Measurements from ENCODE around the gene IGSF8. TPM values are rescaled to one million over a fixed set of nuclear protein-coding genes. Genes with fewer than 3 reads are reported as not detected.

Gene IGSF8
- total RNA-seq, 1 donor from 2014 or later = 42.8 TPM

DNA sequence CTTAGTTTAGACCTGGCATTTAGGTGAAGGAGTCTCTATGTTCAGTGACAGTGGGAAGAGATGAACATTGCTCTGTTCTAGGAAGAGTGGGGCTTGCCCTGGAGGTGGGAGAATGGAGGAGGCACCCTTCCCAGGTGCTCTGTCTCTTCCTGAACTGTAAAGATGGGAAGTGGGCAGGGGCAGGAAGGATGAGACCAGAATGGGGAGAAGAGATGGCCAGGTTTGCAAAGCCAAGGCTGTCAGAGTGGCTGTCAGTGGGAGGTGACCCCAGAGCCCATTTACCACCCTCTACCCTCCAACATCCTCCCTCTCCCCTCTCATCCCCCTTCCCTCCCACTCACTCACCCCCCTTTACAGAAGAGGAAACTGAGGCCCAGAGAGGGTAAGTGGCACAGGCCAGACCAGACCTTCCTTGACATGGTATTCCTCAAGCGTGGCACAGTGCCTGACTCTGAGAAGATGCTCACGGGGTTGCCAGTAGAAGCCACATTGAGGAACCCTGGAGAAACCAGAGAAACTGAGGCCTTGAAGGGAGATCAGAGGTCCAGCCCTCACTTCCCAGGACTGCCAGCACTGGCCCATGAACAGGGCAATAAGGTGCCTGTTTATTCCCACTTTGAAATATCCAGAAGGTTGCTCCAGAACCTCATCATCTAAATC is 1.4 kb upstream of the IGSF8 start:
- Histone ChIP-seq H3K9ac (ENCODE audit: low read length) (no peak overlapping the region), H3K27me3 (ENCODE audit: insufficient read depth, low read length) (no peaks in the 10 kb centered on the region), H3K4me3 (ENCODE audit: insufficient read depth, low read depth, low read length) (no peak overlapping the region)

DNA sequence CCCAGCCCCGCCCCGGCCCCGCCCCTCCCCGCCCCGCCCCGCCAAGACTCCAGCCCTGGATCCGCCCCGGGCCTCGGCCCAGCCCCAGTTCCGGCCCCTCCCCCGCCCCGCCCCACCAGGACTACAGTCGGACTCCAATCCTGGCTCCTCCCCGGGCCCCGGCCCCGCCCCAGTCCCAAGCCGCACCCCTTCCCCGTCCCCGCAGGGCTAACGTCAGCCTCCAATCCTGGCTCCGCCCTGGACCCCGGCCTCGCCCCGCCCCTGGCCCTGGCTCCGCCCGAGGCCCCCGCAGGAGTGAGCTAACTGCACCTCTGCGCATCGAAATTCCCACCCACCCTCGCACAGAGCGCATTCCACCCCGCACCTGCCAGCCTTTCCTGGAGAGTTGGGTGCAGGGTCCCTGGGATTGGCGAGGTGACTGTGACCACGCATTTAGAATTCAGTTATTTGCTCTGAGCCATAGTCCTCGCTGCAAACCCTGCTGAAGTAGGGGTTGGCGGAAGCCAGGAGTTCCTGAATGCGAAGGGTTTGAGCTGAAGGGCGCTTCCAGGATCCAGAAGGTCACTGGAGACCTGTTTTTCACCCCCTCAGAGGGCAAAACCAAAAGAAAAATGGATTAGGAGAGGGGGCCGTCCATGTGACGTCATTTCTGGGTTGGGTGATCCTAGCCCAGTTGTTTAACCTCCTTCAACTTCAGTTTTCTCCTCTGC is 588 bp upstream of the IGSF8 start:
- Histone ChIP-seq H3K27ac (ENCODE audit: low read depth, low read length) (no peak overlapping the region), H3K27me3 (ENCODE audit: insufficient read depth, low read length) (no peaks in the 10 kb centered on the region), H3K79me2 (ENCODE audit: insufficient read depth, low read length) (no peaks in the 10 kb centered on the region), H3K9ac (ENCODE audit: low read length) (peak overlapping the region; percentile 69), H3K36me3 (ENCODE audit: insufficient read depth, low read length) (no peaks in the 10 kb centered on the region), H2AFZ (ENCODE audit: low read depth, low read length) (peak overlapping the region; percentile 91), H3K4me2 (ENCODE audit: low read length) (peak overlapping the region; percentile 87), H3K4me1 (ENCODE audit: insufficient read depth, low read length) (peaks cover 15% of the 10 kb centered on the region), H3K9me3 (ENCODE audit: insufficient read depth, low read depth, low read length) (no peaks in the 10 kb centered on the region), H4K20me1 (ENCODE audit: insufficient read depth, low read length) (peaks cover 6% of the 10 kb centered on the region), H3K4me3 (ENCODE audit: insufficient read depth, low read depth, low read length) (peak overlapping the region; percentile 46)
- Mint-ChIP-seq H3K4me1 (ENCODE audit: low read depth, unreplicated experiment) (peaks cover 30% of the 10 kb centered on the region), H3K27me3 (ENCODE audit: low read depth, unreplicated experiment) (no peaks in the 10 kb centered on the region), H3K9me3 (ENCODE audit: unreplicated experiment) (no peaks in the 10 kb centered on the region), H3K27ac (ENCODE audit: unreplicated experiment) (peak overlapping the region; percentile 53), H3K36me3 (ENCODE audit: low read depth, unreplicated experiment) (no peaks in the 10 kb centered on the region), H3K4me3 (ENCODE audit: unreplicated experiment) (peak overlapping the region; percentile 60)
- TF ChIP-seq, protein P1, sequence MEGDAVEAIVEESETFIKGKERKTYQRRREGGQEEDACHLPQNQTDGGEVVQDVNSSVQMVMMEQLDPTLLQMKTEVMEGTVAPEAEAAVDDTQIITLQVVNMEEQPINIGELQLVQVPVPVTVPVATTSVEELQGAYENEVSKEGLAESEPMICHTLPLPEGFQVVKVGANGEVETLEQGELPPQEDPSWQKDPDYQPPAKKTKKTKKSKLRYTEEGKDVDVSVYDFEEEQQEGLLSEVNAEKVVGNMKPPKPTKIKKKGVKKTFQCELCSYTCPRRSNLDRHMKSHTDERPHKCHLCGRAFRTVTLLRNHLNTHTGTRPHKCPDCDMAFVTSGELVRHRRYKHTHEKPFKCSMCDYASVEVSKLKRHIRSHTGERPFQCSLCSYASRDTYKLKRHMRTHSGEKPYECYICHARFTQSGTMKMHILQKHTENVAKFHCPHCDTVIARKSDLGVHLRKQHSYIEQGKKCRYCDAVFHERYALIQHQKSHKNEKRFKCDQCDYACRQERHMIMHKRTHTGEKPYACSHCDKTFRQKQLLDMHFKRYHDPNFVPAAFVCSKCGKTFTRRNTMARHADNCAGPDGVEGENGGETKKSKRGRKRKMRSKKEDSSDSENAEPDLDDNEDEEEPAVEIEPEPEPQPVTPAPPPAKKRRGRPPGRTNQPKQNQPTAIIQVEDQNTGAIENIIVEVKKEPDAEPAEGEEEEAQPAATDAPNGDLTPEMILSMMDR (IDR thresholded peaks at IDR 0.05; ENCODE audit: insufficient read depth, low read depth, low read length) = no peak
- TF ChIP-seq EZH2 (IDR thresholded peaks at IDR 0.05; ENCODE audit: insufficient read depth, low read length) = no peak
- FAIRE-seq = no peak
- peak; percentile 74 for DNase-seq (ENCODE audit: low read depth)

More for the DNA sequence above, 1.4 kb upstream of the IGSF8 start:
- H4K20me1 ChIP-seq (ENCODE audit: insufficient read depth, low read length) = peaks cover 6% of the 10 kb centered on the region
- H3K27ac Mint-ChIP-seq (ENCODE audit: unreplicated experiment) = no peak overlapping the region
- DNase-seq (ENCODE audit: low read depth) (no peak), FAIRE-seq (no peak)
- H3K4me2 ChIP-seq (ENCODE audit: low read length) = no peak overlapping the region
- H3K36me3 ChIP-seq (ENCODE audit: insufficient read depth, low read length) = no peaks in the 10 kb centered on the region
- peaks cover 35% of the 10 kb centered on the region for H3K4me1 Mint-ChIP-seq (ENCODE audit: low read depth, unreplicated experiment)
- H3K27me3 Mint-ChIP-seq (ENCODE audit: low read depth, unreplicated experiment) = no peaks in the 10 kb centered on the region
- H3K79me2 ChIP-seq (ENCODE audit: insufficient read depth, low read length) = no peaks in the 10 kb centered on the region
- no peak overlapping the region for H3K4me3 Mint-ChIP-seq (ENCODE audit: unreplicated experiment)
- H3K9me3 ChIP-seq (ENCODE audit: insufficient read depth, low read depth, low read length) = no peaks in the 10 kb centered on the region
- peaks cover 15% of the 10 kb centered on the region for H3K4me1 ChIP-seq (ENCODE audit: insufficient read depth, low read length)
- H3K27ac ChIP-seq (ENCODE audit: low read depth, low read length) = no peak overlapping the region
- TF ChIP-seq, protein P1 (IDR thresholded peaks at IDR 0.05; ENCODE audit: insufficient read depth, low read depth, low read length) = no peak
- TF ChIP-seq EZH2 (IDR thresholded peaks at IDR 0.05; ENCODE audit: insufficient read depth, low read length) = no peak
- H3K9me3 Mint-ChIP-seq (ENCODE audit: unreplicated experiment) = no peaks in the 10 kb centered on the region
- H2AFZ ChIP-seq (ENCODE audit: low read depth, low read length) = no peak overlapping the region
- H3K36me3 Mint-ChIP-seq (ENCODE audit: low read depth, unreplicated experiment) = no peaks in the 10 kb centered on the region
